Activated CD8-positive, alpha-beta memory T cell treated with anti-CD3 and anti-CD28 coated beads, Interleukin-2, amount 50 U/mL, for 1 hour (primary cell): ENCODE data around the gene GPR137B.

Experiments
- DNase-seq: peaks from one replicate; pipeline ENCODE4 v3.0.0-alpha.2; 2020; ENCODE audit errors: extremely low read depth

Gene GPR137B

DNA sequence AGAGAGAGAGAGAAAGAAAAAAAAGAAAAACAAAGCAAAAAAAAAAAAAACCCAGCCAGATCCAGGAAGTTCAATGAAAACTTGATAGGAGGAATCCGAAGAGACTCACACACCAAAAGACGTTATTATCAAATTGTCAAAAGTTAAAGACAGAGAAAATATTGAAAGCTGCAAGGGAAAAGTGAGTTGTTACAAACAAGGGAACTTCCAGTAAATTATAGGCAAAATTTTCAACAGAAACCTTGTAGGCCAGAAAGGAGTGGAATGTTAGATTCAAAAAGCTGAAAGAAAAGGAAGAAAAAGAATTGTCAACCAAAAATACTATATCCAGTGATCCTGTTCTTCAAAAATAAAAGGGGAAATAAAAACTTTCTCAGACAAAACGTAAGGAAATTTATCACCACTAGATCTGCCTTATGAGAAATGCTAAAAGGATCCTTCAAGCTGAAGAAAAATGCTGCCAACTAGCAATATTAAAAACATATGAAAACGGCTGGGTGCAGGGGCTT is 115.8 kb downstream of the GPR137B start:
- DNase-seq = no peak
